K562 (cell line): ENCODE data around the gene CCNB1IP1. TPM values are rescaled to one million over a fixed set of nuclear protein-coding genes. Genes with fewer than 3 reads are reported as not detected.

Experiments
- ATAC-seq: fragments of 200-7000 bp; cut with Tn5 transposase; 3 replicates; pipeline ENCODE4 v1.9.1; 2020; ENCODE audit warnings: moderate library complexity
- BruUV-seq: library from RNA; stranded (reverse); fragments of 400-500 nt; replicated peaks from 2 replicates; lab custom pipeline; 2021; lab: Mats Ljungman, UMichigan
- CTCF ChIA-PET: fragments of 300-600 bp; formaldehyde crosslinking; extraction: SDS; loops from one replicate; lab custom pipeline; 2021; ENCODE audit warnings: low intra/inter-chr PET ratio; lab: Yijun Ruan, JAX
- POLR2A ChIA-PET: fragments of 300-600, 350-650 bp; sonication (Branson Sonifier 250); formaldehyde crosslinking; extraction: SDS; loops from one replicate; lab custom pipeline; 2021; ENCODE audit warnings: antibody characterized with exemption, inconsistent platforms; lab: Yijun Ruan, JAX
- DNase-seq, 4 experiments: peaks; one replicate each; pipeline versions ENCODE4 v3.0.0 to v3.0.0-alpha.2; 2011 to 2018; ENCODE audit warnings: low spot score in 3 of 4, mixed read lengths in 3 of 4; ENCODE audit errors: extremely low read depth in 1 of 4
- FAIRE-seq: peaks from 2 replicates; lab custom pipeline; 2011; peaks lifted over from hg19 to GRCh38; lab: Jason Lieb, UNC
- H2AFZ ChIP-seq: 2 replicates; pipeline ENCODE4 v1.6.0; 2011; ENCODE audit warnings: low read depth, low read length, control low read depth, inconsistent platforms
- H3K27ac ChIP-seq: fragments of 200-600 bp; 3 replicates; pipeline ENCODE4 v1.8.0; 2011; ENCODE audit warnings: low read depth, mild to moderate bottlenecking, control low read depth, inconsistent platforms, low read length, moderate library complexity, mixed read lengths; ENCODE audit errors: extremely low read depth
- H3K27me3 ChIP-seq, 2 experiments: fragments of 300-600 bp in 1 of 2; 2 replicates in 1 of 2; 3 replicates in 1 of 2; pipeline versions ENCODE4 v1.6.0 to v1.8.0; 2011; ENCODE audit warnings: inconsistent platforms in 2 of 2, low read length in 2 of 2, mild to moderate bottlenecking in 1 of 2, mixed read lengths in 1 of 2, moderate library complexity in 1 of 2; ENCODE audit not compliant: control insufficient read depth in 2 of 2, insufficient read depth in 2 of 2
- H3K36me3 ChIP-seq: fragments of 300-600 bp; 3 replicates; pipeline ENCODE4 v1.8.0; 2011; ENCODE audit warnings: mild to moderate bottlenecking, low read length, inconsistent platforms; ENCODE audit not compliant: control insufficient read depth, insufficient read depth
- H3K4me1 ChIP-seq, 2 experiments: fragments of 200-600 bp in 1 of 2; replicated peaks in 1 of 2; 2 replicates in 1 of 2; 3 replicates in 1 of 2; pipeline versions ENCODE4 v1.5.1 to v1.8.0; 2011; ENCODE audit warnings: inconsistent platforms in 2 of 2, low read length in 2 of 2, mild to moderate bottlenecking in 1 of 2, mixed read lengths in 1 of 2, moderate library complexity in 1 of 2; ENCODE audit not compliant: control insufficient read depth in 2 of 2, insufficient read depth in 2 of 2
- H3K4me2 ChIP-seq: 2 replicates; pipeline ENCODE4 v1.6.1; 2011; ENCODE audit warnings: low read length, control low read depth, inconsistent platforms, mixed read lengths; ENCODE audit not compliant: insufficient read depth
- H3K4me3 ChIP-seq: fragments of 200-600 bp; sonication (generic), shearing (Covaris generic); 2 replicates; pipeline ENCODE4 v1.5.1; 2016; ENCODE audit warnings: control low read depth, inconsistent platforms
- H3K79me2 ChIP-seq: fragments of 200-600 bp; 3 replicates; pipeline ENCODE4 v1.8.0; 2011; ENCODE audit warnings: low read length, inconsistent platforms; ENCODE audit not compliant: control insufficient read depth, insufficient read depth
- H3K9ac ChIP-seq, 2 experiments: 2 replicates each; pipeline versions ENCODE4 v1.6.0 to v1.6.1; 2011; ENCODE audit warnings: low read depth in 2 of 2, low read length in 2 of 2, control low read depth in 1 of 2, inconsistent platforms in 1 of 2, mild to moderate bottlenecking in 1 of 2, mixed read lengths in 1 of 2; ENCODE audit not compliant: insufficient read depth in 1 of 2
- H3K9me1 ChIP-seq: one replicate; pipeline ENCODE4 v1.6.0; 2011; ENCODE audit warnings: inconsistent platforms, mild to moderate bottlenecking, low read length, moderate library complexity; ENCODE audit not compliant: control insufficient read depth, insufficient read depth
- H3K9me3 ChIP-seq: replicated peaks from 2 replicates; pipeline ENCODE4 v1.5.1; 2011; ENCODE audit warnings: low read depth, low read length, inconsistent platforms; ENCODE audit not compliant: control insufficient read depth, insufficient read depth
- H4K20me1 ChIP-seq: replicated peaks from 2 replicates; pipeline ENCODE4 v1.6.1; 2011; ENCODE audit warnings: low read length, inconsistent platforms, mixed read lengths; ENCODE audit not compliant: control insufficient read depth, insufficient read depth
- EHMT2 ChIP-seq: fragments of 450-650 bp; IDR thresholded peaks from 2 replicates; pipeline ENCODE4 v1.6.1; 2018; ENCODE audit warnings: antibody characterized with exemption
- FOS ChIP-seq: IDR thresholded peaks from 3 replicates; pipeline ENCODE4 v1.6.1; 2011; ENCODE audit not compliant: insufficient read length; ENCODE audit errors: extremely low read depth
- GTF2A2 ChIP-seq: IDR thresholded peaks from 2 replicates; pipeline ENCODE4 v1.6.1; 2016; ENCODE audit warnings: mild to moderate bottlenecking, missing genetic modification characterization, missing compliant biosample characterization
- HNRNPL ChIP-seq: fragments of 200-400 bp; formaldehyde crosslinking; IDR thresholded peaks from 2 replicates; pipeline ENCODE4 v1.6.1; 2017; ENCODE audit warnings: low read depth, mild to moderate bottlenecking, low read length
- KLF13 ChIP-seq: fragments of 450-650 bp; IDR thresholded peaks from 2 replicates; pipeline ENCODE4 v1.6.1; 2016; ENCODE audit warnings: missing genetic modification characterization, low read depth, mild to moderate bottlenecking, missing compliant biosample characterization, moderate library complexity, borderline replicate concordance
- RBM15 ChIP-seq: fragments of 200-400 bp; formaldehyde crosslinking; IDR thresholded peaks from 2 replicates; pipeline ENCODE4 v1.6.1; 2018; ENCODE audit warnings: mild to moderate bottlenecking, low read length, moderate library complexity; ENCODE audit not compliant: insufficient read depth
- ZNF23 ChIP-seq: fragments of 250-450 bp; sonication (Bioruptor Pico); IDR thresholded peaks from 2 replicates; pipeline ENCODE4 v1.4.0; 2020; ENCODE audit warnings: mild to moderate bottlenecking
- ZNF436 ChIP-seq: fragments of 250-450, 450-650 bp; sonication (Bioruptor Pico); formaldehyde crosslinking; IDR thresholded peaks from 2 replicates; pipeline ENCODE4 v1.7.0; 2020; ENCODE audit warnings: mild to moderate bottlenecking
- WGBS: fragments of 100-300 bp; shearing (Covaris generic); methylation state at CpG from one replicate; pipeline ENCODE4 v1.1.6; 2016; ENCODE audit warnings: low coverage, mixed read lengths; ENCODE audit not compliant: insufficient coverage; ENCODE audit errors: missing lambda C conversion rate; 5-methylcytosine and 5-hydroxymethylcytosine counted together
- in situ Hi-C: fragments of 300-500 bp; cut with MboI; formaldehyde crosslinking; loops from 4 replicates; pipeline ENCODE4 v1.15.0; 2018; ENCODE audit warnings: inconsistent platforms, mixed read lengths
- intact Hi-C: fragments of 100-400 bp; cut with micrococcal nuclease; formaldehyde crosslinking; loops from 2 replicates; pipeline ENCODE4 v1.14.2; 2022
- polyA plus RNA-seq, 8 experiments: library from polyadenylated mRNA; depleted of rRNA in 4 of 8; stranded (reverse) in 5 of 8; unstranded in 3 of 8; fragments of >200 nt; fragmentation: Nextera tagmentation in 2 of 8; fragmentation: Illumina TruSeq in 1 of 8; extraction: Ambion mirVana in 2 of 8; extraction: Trizol in 1 of 8; gene quantifications; 2 replicates each; pipeline versions ENCODE4 v1.2.1 to v1.2.3, GENCODE V29; 2011 to 2014; ENCODE audit warnings: inconsistent platforms in 1 of 8, missing spikeins in 1 of 8
- total RNA-seq, 7 experiments: library from RNA; depleted of rRNA in 6 of 7; stranded (reverse); fragments of >200 nt in 6 of 7; fragmentation: Illumina TruSeq in 2 of 7; extraction: Trizol in 2 of 7; gene quantifications; 2 replicates each; pipeline versions ENCODE4 v1.2.1 to v1.2.3, GENCODE V29; 2011 to 2021; ENCODE audit warnings: low replicate concordance in 1 of 7
- TF ChIP-seq, protein P1 (sequence below): IDR thresholded peaks from 2 replicates; pipeline ENCODE4 v1.6.1; 2012; ENCODE audit warnings: low read depth, low read length, improper control_type of control experiment, borderline replicate concordance
- TF ChIP-seq, protein P2 (sequence below): fragments of 250-450 bp; sonication (Bioruptor Pico); IDR thresholded peaks from 2 replicates; pipeline ENCODE4 v1.8.0; 2022; ENCODE audit warnings: inconsistent platforms
- TF ChIP-seq, protein P3 (sequence below): fragments of 150-350 bp; IDR thresholded peaks from 2 replicates; pipeline ENCODE4 v1.6.1; 2014; ENCODE audit warnings: low read depth, mild to moderate bottlenecking, low read length, borderline replicate concordance

CCNB1IP1 gene
- total and polyA plus RNA-seq, 9 of the 15 experiments (the other 6 are each of a cell fraction or from before 2014, with no cell fraction given), result 51.8 to 152 (median 81.0) TPM

DNA sequence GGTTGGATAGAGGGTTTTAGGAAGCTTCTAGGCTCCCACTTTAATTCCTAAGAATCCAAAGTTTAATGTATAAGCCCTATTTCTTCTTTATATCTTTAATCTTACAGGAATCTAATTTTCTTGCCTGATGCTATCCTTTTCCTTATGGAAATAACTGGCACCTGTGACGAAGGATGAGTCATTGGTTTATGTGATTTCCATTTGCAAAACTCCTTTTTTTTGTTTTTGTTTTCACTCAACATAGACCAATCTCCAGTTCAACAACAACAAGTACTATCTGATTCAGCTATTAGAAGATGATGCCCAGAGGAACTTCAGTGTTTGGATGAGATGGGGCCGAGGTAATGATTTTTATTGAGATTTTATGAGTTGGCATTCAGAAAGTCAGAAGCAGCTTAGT, 17.2 kb upstream of the CCNB1IP1 start:
- Histone ChIP-seq H3K9me3 (no peaks in the 10 kb centered on the region), H3K9ac (no peak overlapping the region), H3K79me2 (no peaks in the 10 kb centered on the region), H4K20me1 (no peaks in the 10 kb centered on the region), H3K4me1 (no peaks in the 10 kb centered on the region), H3K4me2 (no peak overlapping the region), H3K4me3 (no peak overlapping the region), H3K36me3 (peaks cover 71% of the 10 kb centered on the region), H3K27ac (no peak overlapping the region), H3K9me1 (no peaks in the 10 kb centered on the region), H3K27me3 (no peaks in the 10 kb centered on the region), H2AFZ (no peak overlapping the region)
- CTCF ChIA-PET, result interaction anchor here (1.4 kb wide), 1 partner anchor 23 kb away, joined by 5 read pairs; no protein-coding TSS in a partner anchor
- ATAC-seq (no peak), FAIRE-seq (no peak), DNase-seq (no peak)
- no peak for TF ChIP-seq EHMT2
- no peak for TF ChIP-seq HNRNPL
- TF ChIP-seq ZNF436 (CRISPR knock-in tag), result no peak
- TF ChIP-seq, protein P1, sequence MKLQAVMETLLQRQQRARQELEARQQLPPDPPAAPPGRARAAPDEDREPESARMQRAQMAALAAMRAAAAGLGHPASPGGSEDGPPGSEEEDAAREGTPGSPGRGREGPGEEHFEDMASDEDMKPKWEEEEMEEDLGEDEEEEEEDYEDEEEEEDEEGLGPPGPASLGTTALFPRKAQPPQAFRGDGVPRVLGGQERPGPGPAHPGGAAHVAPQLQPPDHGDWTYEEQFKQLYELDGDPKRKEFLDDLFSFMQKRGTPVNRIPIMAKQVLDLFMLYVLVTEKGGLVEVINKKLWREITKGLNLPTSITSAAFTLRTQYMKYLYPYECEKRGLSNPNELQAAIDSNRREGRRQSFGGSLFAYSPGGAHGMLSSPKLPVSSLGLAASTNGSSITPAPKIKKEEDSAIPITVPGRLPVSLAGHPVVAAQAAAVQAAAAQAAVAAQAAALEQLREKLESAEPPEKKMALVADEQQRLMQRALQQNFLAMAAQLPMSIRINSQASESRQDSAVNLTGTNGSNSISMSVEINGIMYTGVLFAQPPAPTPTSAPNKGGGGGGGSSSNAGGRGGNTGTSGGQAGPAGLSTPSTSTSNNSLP, result no peak
- TF ChIP-seq ZNF23 (CRISPR knock-in tag), result no peak
- no peak for TF ChIP-seq FOS
- TF ChIP-seq, protein P2, sequence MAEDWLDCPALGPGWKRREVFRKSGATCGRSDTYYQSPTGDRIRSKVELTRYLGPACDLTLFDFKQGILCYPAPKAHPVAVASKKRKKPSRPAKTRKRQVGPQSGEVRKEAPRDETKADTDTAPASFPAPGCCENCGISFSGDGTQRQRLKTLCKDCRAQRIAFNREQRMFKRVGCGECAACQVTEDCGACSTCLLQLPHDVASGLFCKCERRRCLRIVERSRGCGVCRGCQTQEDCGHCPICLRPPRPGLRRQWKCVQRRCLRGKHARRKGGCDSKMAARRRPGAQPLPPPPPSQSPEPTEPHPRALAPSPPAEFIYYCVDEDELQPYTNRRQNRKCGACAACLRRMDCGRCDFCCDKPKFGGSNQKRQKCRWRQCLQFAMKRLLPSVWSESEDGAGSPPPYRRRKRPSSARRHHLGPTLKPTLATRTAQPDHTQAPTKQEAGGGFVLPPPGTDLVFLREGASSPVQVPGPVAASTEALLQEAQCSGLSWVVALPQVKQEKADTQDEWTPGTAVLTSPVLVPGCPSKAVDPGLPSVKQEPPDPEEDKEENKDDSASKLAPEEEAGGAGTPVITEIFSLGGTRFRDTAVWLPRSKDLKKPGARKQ (CRISPR knock-in tag), result no peak
- no peak for TF ChIP-seq RBM15
- TF ChIP-seq, protein P3, sequence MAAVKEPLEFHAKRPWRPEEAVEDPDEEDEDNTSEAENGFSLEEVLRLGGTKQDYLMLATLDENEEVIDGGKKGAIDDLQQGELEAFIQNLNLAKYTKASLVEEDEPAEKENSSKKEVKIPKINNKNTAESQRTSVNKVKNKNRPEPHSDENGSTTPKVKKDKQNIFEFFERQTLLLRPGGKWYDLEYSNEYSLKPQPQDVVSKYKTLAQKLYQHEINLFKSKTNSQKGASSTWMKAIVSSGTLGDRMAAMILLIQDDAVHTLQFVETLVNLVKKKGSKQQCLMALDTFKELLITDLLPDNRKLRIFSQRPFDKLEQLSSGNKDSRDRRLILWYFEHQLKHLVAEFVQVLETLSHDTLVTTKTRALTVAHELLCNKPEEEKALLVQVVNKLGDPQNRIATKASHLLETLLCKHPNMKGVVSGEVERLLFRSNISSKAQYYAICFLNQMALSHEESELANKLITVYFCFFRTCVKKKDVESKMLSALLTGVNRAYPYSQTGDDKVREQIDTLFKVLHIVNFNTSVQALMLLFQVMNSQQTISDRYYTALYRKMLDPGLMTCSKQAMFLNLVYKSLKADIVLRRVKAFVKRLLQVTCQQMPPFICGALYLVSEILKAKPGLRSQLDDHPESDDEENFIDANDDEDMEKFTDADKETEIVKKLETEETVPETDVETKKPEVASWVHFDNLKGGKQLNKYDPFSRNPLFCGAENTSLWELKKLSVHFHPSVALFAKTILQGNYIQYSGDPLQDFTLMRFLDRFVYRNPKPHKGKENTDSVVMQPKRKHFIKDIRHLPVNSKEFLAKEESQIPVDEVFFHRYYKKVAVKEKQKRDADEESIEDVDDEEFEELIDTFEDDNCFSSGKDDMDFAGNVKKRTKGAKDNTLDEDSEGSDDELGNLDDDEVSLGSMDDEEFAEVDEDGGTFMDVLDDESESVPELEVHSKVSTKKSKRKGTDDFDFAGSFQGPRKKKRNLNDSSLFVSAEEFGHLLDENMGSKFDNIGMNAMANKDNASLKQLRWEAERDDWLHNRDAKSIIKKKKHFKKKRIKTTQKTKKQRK, result no peak
- no peak for TF ChIP-seq GTF2A2
- TF ChIP-seq KLF13 (tag), result no peak
- POLR2A ChIA-PET, result no interaction called here
- in situ Hi-C loops, result no loop called here
- intact Hi-C loops, result no loop called here
- no TSS peak for BruUV-seq
- 87% methylated on average over 2 of the region's 2 CpGs for WGBS
